ENCODE results near the gene SMG6.
"Not testable (repeated sequence)": the region's sequence is repeated elsewhere in the genome, so short reads cannot be mapped to it uniquely, and the experiment has no call there.

Gene SMG6

GRCh38 chr17:2304931-2305330 lies 1.3 kb upstream of the SMG6 start:
- no peak for DNase-seq (ENCODE audit: low spot score)

GRCh38 chr17:2302778-2303203 lies 794 bp downstream of the SMG6 start:
- DNase-seq (ENCODE audit: low spot score) = no peak

- DNase-seq (ENCODE audit: low spot score) = no peak
Observed at GRCh38 chr17:2299756-2300155, 3.8 kb downstream of the SMG6 start.

- DNase-seq (ENCODE audit: low spot score) = no peak
Observed at GRCh38 chr17:2299136-2299535, 4.4 kb downstream of the SMG6 start.

- no peak for DNase-seq (ENCODE audit: low spot score)
Observed at GRCh38 chr17:2297023-2297422, 6.6 kb downstream of the SMG6 start.

GRCh38 chr17:2295575-2295974 lies 8.0 kb downstream of the SMG6 start:
- no peak for DNase-seq (ENCODE audit: low spot score)

DNA sequence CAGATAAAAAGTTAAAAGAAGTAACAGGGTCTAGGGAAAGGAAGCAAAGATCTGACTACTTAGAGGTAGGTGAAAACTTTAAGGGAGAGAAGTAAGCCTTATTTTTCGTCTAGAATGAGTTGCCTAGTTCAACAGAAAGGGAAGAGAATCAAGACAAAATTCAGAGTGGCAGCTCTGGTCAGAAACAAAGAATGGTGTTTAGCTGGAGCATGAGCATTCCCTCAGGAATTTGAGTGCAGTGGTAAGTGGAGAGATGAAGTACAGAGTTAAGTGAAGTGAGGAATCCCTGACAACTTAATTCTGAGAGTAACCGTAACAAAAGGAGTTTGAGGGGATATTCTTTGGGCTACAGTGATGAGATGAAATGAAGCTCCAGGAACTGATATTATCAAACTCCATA lies 11.5 kb downstream of the SMG6 start:
- no peak for DNase-seq (ENCODE audit: low spot score)

- DNase-seq (ENCODE audit: low spot score) = no peak
Observed at GRCh38 chr17:2289878-2290478, 13.6 kb downstream of the SMG6 start.

DNA sequence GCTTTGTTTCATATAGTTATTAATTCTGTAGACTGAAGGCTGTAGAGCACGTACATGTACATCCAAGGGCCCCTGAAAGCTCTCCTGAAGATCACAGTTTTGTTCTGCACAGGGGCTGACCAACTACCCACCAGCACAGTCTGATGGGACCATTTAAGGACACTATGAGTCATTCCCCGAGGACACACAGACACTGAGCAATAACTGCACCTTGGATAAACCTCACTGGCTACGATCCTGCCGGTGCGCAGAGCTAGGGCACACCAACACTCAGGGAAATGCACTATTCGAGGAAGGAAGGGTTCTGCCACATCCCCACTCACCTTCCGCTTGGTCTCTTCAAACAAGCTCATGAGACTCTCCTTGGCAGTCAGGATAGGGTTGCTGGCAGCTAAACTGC lies 20.3 kb downstream of the SMG6 start:
- no peak for DNase-seq (ENCODE audit: low spot score)

- peak; percentile 32 for DNase-seq (ENCODE audit: low spot score)
Observed at GRCh38 chr17:2282297-2282873, 21.2 kb downstream of the SMG6 start.

GRCh38 chr17:2279707-2280106 lies 23.9 kb downstream of the SMG6 start:
- no peak for DNase-seq (ENCODE audit: low spot score)

GRCh38 chr17:2277429-2278170 lies 26.0 kb downstream of the SMG6 start:
- no peak for DNase-seq (ENCODE audit: low spot score)

- no peak for DNase-seq (ENCODE audit: low spot score)
Observed at GRCh38 chr17:2275722-2276121, 27.9 kb downstream of the SMG6 start.

GRCh38 chr17:2274414-2274813 lies 29.2 kb downstream of the SMG6 start:
- no peak for DNase-seq (ENCODE audit: low spot score)

DNA sequence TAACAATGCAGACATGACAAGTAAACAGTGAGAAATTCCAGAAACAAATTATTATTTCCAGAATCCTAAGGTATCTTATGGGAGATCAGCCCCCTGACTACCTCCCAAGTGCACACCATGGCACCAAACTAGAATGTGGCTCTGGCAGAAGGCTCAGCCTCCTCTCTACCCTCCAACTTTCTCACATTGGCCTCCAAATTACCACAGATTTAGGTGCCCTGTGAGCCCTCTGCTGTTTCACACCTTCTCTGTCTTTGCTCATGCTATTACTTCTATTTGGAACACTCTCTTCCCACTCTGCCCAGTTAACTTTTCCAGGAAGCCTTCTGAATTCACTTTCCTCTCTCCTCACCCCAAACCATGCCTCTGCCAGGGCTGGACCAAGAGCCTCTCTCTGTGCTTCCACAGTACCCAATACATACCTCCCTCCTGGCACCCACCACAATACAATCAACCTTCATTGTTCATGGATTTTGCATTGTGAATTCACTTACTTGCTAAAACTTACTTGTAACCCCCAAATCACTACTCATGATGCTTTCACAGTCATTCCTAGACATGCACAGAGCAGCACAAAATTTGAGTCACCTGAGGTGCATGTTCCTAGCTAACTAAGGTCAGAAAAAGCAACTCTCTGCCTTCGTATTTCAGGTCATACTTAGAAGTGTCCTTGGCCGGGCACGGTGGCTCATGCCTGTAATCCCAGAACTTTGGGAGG lies 31.4 kb downstream of the SMG6 start:
- no peak for DNase-seq (ENCODE audit: low spot score)

GRCh38 chr17:2267354-2267753 lies 36.2 kb downstream of the SMG6 start:
- DNase-seq (ENCODE audit: low spot score) = no peak

GRCh38 chr17:2266865-2267228 lies 36.7 kb downstream of the SMG6 start:
- no peak for DNase-seq (ENCODE audit: low spot score)

DNA sequence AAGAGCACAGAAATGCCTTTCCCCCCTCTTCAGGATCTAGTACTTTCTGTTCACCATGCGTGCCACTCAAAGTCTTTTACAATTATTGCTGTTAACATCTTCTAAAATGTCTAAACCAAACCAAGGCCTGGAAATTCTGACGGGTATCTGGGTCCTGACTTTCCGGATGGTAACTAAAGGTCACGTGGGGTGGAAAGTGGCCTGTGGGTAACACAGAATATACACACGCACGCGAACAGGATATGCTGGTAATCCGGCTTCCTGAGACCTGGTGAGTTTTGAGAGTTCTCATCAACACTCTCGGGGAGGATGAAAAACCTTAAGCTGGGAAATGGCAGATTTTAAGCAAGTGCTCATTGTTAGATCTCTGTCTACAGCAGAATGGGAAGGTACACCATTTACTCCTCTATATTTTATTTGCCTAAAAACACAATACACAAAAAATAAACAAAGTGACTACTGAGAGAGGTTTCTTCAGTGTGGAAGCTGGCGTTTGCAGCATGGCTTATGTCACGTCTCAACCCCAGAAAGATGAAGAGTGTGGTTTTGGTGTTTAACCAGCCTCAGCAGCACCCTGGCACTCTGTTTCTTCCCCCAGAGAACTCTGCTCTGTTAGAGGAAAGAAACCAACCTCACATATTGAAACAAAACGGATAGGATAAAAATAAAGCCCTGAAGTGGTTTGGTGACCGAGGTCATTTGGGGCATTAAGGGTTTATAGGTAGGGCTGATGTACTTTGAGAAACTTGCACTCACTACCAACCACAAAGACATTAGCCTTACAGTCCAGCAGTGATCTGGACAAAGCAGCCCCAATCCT lies 37.3 kb downstream of the SMG6 start:
- DNase-seq (ENCODE audit: low spot score) = no peak

DNA sequence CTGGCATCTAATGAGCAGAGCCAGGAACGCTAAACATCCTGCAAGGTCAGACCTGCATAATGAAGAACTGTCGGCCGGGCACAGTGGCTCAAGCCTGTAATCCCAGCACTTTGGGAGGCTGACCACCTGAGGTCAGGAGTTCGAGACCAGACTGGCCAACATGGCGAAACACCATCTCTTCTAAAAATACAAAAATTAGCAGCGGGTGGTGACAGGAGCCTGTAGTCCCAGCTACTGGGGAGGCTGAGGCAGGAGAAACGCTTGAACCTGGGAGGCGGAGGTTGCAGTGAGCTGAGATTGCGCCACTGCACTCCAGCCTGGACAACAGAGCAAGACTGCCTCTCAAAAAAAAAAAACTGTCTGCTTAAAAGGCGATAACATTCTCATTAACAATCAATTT lies 38.4 kb downstream of the SMG6 start:
- DNase-seq (ENCODE audit: low spot score) = not testable (repeated sequence)

DNA sequence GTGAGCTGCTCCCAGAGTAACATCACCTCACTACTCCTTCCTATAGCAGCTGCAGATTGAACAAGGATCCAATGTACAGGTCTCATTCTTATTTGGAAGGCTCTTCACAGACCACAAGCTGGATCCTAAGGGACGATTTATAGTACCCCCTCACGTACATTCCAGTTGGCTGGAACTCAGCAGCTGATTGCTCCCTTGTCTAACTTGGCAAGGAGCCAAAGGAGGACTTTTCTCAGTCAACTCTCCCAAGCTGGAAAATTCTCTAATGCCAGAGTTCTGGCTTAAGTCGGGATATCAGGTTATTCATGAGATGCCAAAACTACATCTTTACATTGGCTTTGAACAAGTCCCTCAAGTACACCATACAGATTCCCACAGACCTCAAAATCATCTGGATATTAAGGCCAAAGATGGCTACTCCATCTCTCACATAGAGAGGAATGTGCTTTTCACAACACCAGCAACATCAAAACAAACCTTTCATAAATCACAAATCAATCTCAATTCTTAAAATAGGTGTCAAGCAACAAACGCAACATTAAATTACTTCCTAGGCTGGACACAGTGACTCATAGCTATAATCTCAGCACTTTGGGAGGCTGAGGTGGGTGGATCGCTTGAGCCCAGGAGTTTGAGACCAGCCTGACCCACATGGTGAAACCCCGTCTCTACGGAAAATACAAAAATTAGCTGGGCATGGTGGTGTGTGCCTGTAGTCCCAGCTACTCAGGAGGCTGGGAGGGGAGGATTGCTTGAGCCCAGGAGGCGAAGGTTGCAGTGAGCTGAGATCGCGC lies 39.3 kb downstream of the SMG6 start:
- DNase-seq (ENCODE audit: low spot score) = no peak
